Measurements from ENCODE around the gene CCDC179. TPM values are rescaled to one million over a fixed set of nuclear protein-coding genes. Genes with fewer than 3 reads are reported as not detected.

The CCDC179 gene
- total and polyA plus RNA-seq, 10 donors = not detected

GRCh38 chr11:22802861-22803260 is 57.4 kb downstream of the CCDC179 start:
- Histone ChIP-seq H3K27ac (no peak overlapping the region), H3K9me3 (no peaks in the 10 kb centered on the region), H3K4me3 (no peak overlapping the region), H3K36me3 (no peaks in the 10 kb centered on the region), H3K27me3 (replicated peaks in 1 of 7) (no peaks in the 10 kb centered on the region), H3K4me1 (peaks cover 0 to 8% (median 6%) of the 10 kb centered on the region in 6 donors)
- 82 to 94% (median 89%) methylated on average over 4 of the region's 4 CpGs for WGBS, 5 donors
- TF ChIP-seq POLR2AphosphoS5 (IDR thresholded peaks at IDR 0.05) (no peak), CTCF (IDR thresholded peaks at IDR 0.05 in 8 of 11, conservative IDR thresholded peaks at IDR 0.05 in 3 of 11) (no peak), POLR2A (IDR thresholded peaks at IDR 0.05) (no peak)
- intact Hi-C loops (cut with DNase I; ENCODE audit: low total_unique reads) = no loop called here
- no peak for DNase-seq

GRCh38 chr11:22800482-22800881 is 59.8 kb downstream of the CCDC179 start:
- no peak for TF ChIP-seq POLR2AphosphoS5 (IDR thresholded peaks at IDR 0.05)
- TF ChIP-seq POLR2A (IDR thresholded peaks at IDR 0.05) = no peak
- TF ChIP-seq CTCF (IDR thresholded peaks at IDR 0.05 in 8 of 11, conservative IDR thresholded peaks at IDR 0.05 in 3 of 11) = no peak
- H3K9me3 ChIP-seq = no peaks in the 10 kb centered on the region
- peaks cover 0 to 5% (median 0%) of the 10 kb centered on the region in 6 donors for H3K4me1 ChIP-seq
- intact Hi-C loops (cut with DNase I; ENCODE audit: low total_unique reads) = no loop called here
- no peak for DNase-seq
- H3K27me3 ChIP-seq (replicated peaks in 1 of 7) = no peaks in the 10 kb centered on the region
- H3K36me3 ChIP-seq = no peaks in the 10 kb centered on the region
- H3K4me3 ChIP-seq = no peak overlapping the region
- H3K27ac ChIP-seq = no peak overlapping the region
- WGBS, 5 donors = 72 to 81% (median 76%) methylated on average over 5 of the region's 5 CpGs

GRCh38 chr11:22798901-22799300 is 61.4 kb downstream of the CCDC179 start:
- Histone ChIP-seq H3K27ac (no peak overlapping the region), H3K36me3 (no peaks in the 10 kb centered on the region), H3K27me3 (replicated peaks in 1 of 7) (no peaks in the 10 kb centered on the region), H3K4me1 (peaks cover 0 to 5% (median 0%) of the 10 kb centered on the region in 6 donors), H3K9me3 (no peaks in the 10 kb centered on the region), H3K4me3 (no peak overlapping the region)
- 28 to 70% (median 67%) methylated on average over 1 of the region's 1 CpG for WGBS, 5 donors
- TF ChIP-seq POLR2AphosphoS5 (IDR thresholded peaks at IDR 0.05) (no peak), POLR2A (IDR thresholded peaks at IDR 0.05) (no peak), CTCF (IDR thresholded peaks at IDR 0.05 in 8 of 11, conservative IDR thresholded peaks at IDR 0.05 in 3 of 11) (no peak)
- no peak for DNase-seq
- intact Hi-C loops (cut with DNase I; ENCODE audit: low total_unique reads) = no loop called here

GRCh38 chr11:22797047-22797446 is 63.2 kb downstream of the CCDC179 start:
- intact Hi-C loops (cut with DNase I; ENCODE audit: low total_unique reads) = no loop called here
- no peaks in the 10 kb centered on the region for H3K9me3 ChIP-seq
- H3K4me3 ChIP-seq = no peak overlapping the region
- H3K4me1 ChIP-seq = peaks cover 0 to 5% (median 0%) of the 10 kb centered on the region in 6 donors
- DNase-seq = no peak
- no peaks in the 10 kb centered on the region for H3K36me3 ChIP-seq
- peak overlapping the region in 1 of 8 donors; percentile 10 for H3K27ac ChIP-seq
- whole genome bisulfite sequencing, 5 donors = 67 to 85% (median 84%) methylated on average over 3 of the region's 3 CpGs
- TF ChIP-seq CTCF (IDR thresholded peaks at IDR 0.05 in 8 of 11, conservative IDR thresholded peaks at IDR 0.05 in 3 of 11) (no peak), POLR2AphosphoS5 (IDR thresholded peaks at IDR 0.05) (no peak), POLR2A (IDR thresholded peaks at IDR 0.05) (no peak)
- H3K27me3 ChIP-seq (replicated peaks in 1 of 7) = no peaks in the 10 kb centered on the region

Other genes with a start within 250 kb of the CCDC179 start
- 10 to 100 TPM; 12.2 to 15.7 (median 13.2) TPM for gene FANCF, start 234.7 kb downstream of the CCDC179 start, total RNA-seq
- gene FANCF, start 234.7 kb downstream of the CCDC179 start, polyA plus RNA-seq = 10 to 100 TPM; 12.2 to 14.3 (median 13.6) TPM
- gene GAS2, start 193.9 kb downstream of the CCDC179 start, total RNA-seq = 1 to 10 TPM; 1.7 to 9.1 (median 2.4) TPM
- gene GAS2, start 193.9 kb downstream of the CCDC179 start, polyA plus RNA-seq = 1 to 10 TPM; 1.1 to 1.4 (median 1.3) TPM
- gene SVIP, start 30.7 kb downstream of the CCDC179 start, total RNA-seq = 10 to 100 TPM; 11.2 to 30.0 (median 21.2) TPM
- gene SVIP, start 30.7 kb downstream of the CCDC179 start, polyA plus RNA-seq = 10 to 100 TPM; 15.3 to 17.1 (median 16.8) TPM